Pancreas (tissue), 10 donors: ENCODE measurements around the gene FRRS1L. TPM values are rescaled to one million over a fixed set of nuclear protein-coding genes. Genes with fewer than 3 reads are reported as not detected.

Experiments
- ATAC-seq, 4 donors: fragments of 200-7000 bp; cut with Tn5 transposase; one replicate each; pipeline versions ENCODE4 v1.8.0 to v1.9.1; 2020; ENCODE audit warnings: mild to moderate bottlenecking in 4 of 4, moderate library complexity in 4 of 4
- DNase-seq, 6 donors: peaks; one replicate each; pipeline ENCODE4 v3.0.0-alpha.2; 2020
- FAIRE-seq: peaks from 2 replicates; lab custom pipeline; 2012; peaks lifted over from hg19 to GRCh38; lab: Jason Lieb, UNC
- H3K27ac ChIP-seq, 4 donors: fragments of 200-600 bp; sonication (generic); 1 replicate in 3 of 4; 2 replicates in 1 of 4; pipeline versions ENCODE4 v1.5.0 to v1.8.0; 2020
- H3K27me3 ChIP-seq, 4 donors: fragments of 200-600 bp; one replicate each; pipeline ENCODE4 v1.8.0; 2021
- H3K36me3 ChIP-seq, 3 donors: fragments of 200-600 bp; sonication (generic) in 1 of 3; one replicate each; pipeline versions ENCODE4 v1.5.0 to v1.8.0; 2020 to 2021
- H3K4me1 ChIP-seq, 3 donors: fragments of 200-600 bp; one replicate each; pipeline ENCODE4 v1.8.0; 2021
- H3K4me3 ChIP-seq, 4 donors: fragments of 200-600 bp; sonication (generic) in 2 of 4; one replicate each; pipeline versions ENCODE4 v1.5.0 to v1.8.0; 2020 to 2021
- H3K9me3 ChIP-seq, 4 donors: fragments of 200-600 bp; one replicate each; pipeline ENCODE4 v1.8.0; 2021
- CTCF ChIP-seq, 4 donors: fragments of 200-600 bp; sonication (generic) in 3 of 4; IDR thresholded peaks; one replicate each; pipeline versions ENCODE4 v1.5.0 to v1.8.0; 2021; ENCODE audit warnings: antibody characterized with exemption in 4 of 4
- WGBS, 2 donors: extraction: QIAGEN DNeasy Blood & Tissue Kit; methylation state at CpG; one replicate each; pipeline ENCODE4 v1.1.7; 2013; 5-methylcytosine and 5-hydroxymethylcytosine counted together
- intact Hi-C, 3 donors: fragments of 100-400 bp; cut with DNase I; formaldehyde crosslinking; loops; one replicate each; pipeline versions ENCODE4 v1.11.1 to v1.14.2; 2022
- polyA plus RNA-seq, 2 donors: library from polyadenylated mRNA; stranded (reverse); fragments of 200-250 nt; gene quantifications; one replicate each; pipeline ENCODE4 v1.2.3, GENCODE V29; 2013
- total RNA-seq, 6 donors: library from RNA; stranded (reverse); fragmentation: NEBNext Ultra II Directional in 4 of 6; extraction: Animal tissue kit (Norgen Biotek cat#: 25700) in 4 of 6; gene quantifications; one replicate each; pipeline versions ENCODE4 v1.2.1 to v1.2.4, GENCODE V29; 2021 to 2023
- donor health status: healthy with polysubstance abuse.
- donor health status: DM: no; HTN: no; CAD: no; lungs with moderate emphysema.
- donor health status: DM: no; HTN: no; CAD: no.
- donor health status: control.
- donor health status: control.
- donor health status: Bipolar disorder and iron deficiency.
- donor health status: DM: yes; HTN: yes; CAD: no.
- donor health status: DM: no; HTN: no; CAD: no.
- donor health status: DM: no; HTN: no; CAD: no.
- donor health status: DM: yes; HTN: yes; CAD: no.

Gene FRRS1L
- total and polyA plus RNA-seq, 8 donors, result 0.19 to 3.0 (median 0.80) TPM

GRCh38 chr9:109095321-109095720, 71.7 kb downstream of the FRRS1L start:
- 83 to 87% methylated on average over 3 of the region's 3 CpGs for WGBS, 2 donors
- FAIRE-seq (no peak), DNase-seq (no peak), ATAC-seq (no peak)
- peaks cover 44 to 51% (median 45%) of the 10 kb centered on the region in 3 donors for H3K4me1 ChIP-seq
- no peaks in the 10 kb centered on the region for H3K27me3 ChIP-seq
- H3K9me3 ChIP-seq, result no peaks in the 10 kb centered on the region
- H3K27ac ChIP-seq, result peak overlapping the region in 2 of 4 donors; percentile 1 to 30
- no peak for TF ChIP-seq CTCF (IDR thresholded peaks at IDR 0.05)
- no peak overlapping the region for H3K4me3 ChIP-seq
- H3K36me3 ChIP-seq, result peaks cover 0 to 4% (median 3%) of the 10 kb centered on the region in 3 donors
- intact Hi-C loops, result no loop called here

- DNase-seq, result no peak
- intact Hi-C loops, result no loop called here
- Histone ChIP-seq H3K9me3 (no peaks in the 10 kb centered on the region), H3K36me3 (peaks cover 0 to 15% (median 3%) of the 10 kb centered on the region in 3 donors), H3K27me3 (no peaks in the 10 kb centered on the region), H3K27ac (peak overlapping the region in 1 of 4 donors; percentile 30), H3K4me1 (peaks cover 35 to 44% (median 40%) of the 10 kb centered on the region in 3 donors), H3K4me3 (no peak overlapping the region)
- no peak for TF ChIP-seq CTCF (IDR thresholded peaks at IDR 0.05)
- FAIRE-seq, result no peak
- WGBS, 2 donors, result 27 to 31% methylated on average over 6 of the region's 6 CpGs
- ATAC-seq, result peak in 3 of 4 donors; percentile 11 to 47 (median 19)
These were observed 72.8 kb downstream of the FRRS1L start for GRCh38 chr9:109094268-109094667.

GRCh38 chr9:109092587-109092986, 74.5 kb downstream of the FRRS1L start:
- Histone ChIP-seq H3K27me3 (no peaks in the 10 kb centered on the region), H3K27ac (no peak overlapping the region), H3K4me3 (no peak overlapping the region), H3K36me3 (peaks cover 0 to 23% (median 3%) of the 10 kb centered on the region in 3 donors), H3K4me1 (peaks cover 18 to 27% (median 24%) of the 10 kb centered on the region in 3 donors), H3K9me3 (no peaks in the 10 kb centered on the region)
- intact Hi-C loops, result no loop called here
- TF ChIP-seq CTCF (IDR thresholded peaks at IDR 0.05), result no peak
- FAIRE-seq, result no peak
- WGBS, 2 donors, result 73 to 80% methylated on average over 1 of the region's 1 CpG
- ATAC-seq, result no peak
- no peak for DNase-seq

- TF ChIP-seq CTCF (IDR thresholded peaks at IDR 0.05), result no peak
- Histone ChIP-seq H3K4me3 (no peak overlapping the region), H3K27ac (no peak overlapping the region), H3K27me3 (no peaks in the 10 kb centered on the region), H3K9me3 (no peaks in the 10 kb centered on the region), H3K36me3 (peaks cover 0 to 28% (median 3%) of the 10 kb centered on the region in 3 donors), H3K4me1 (peaks cover 13 to 22% (median 19%) of the 10 kb centered on the region in 3 donors)
- no peak for FAIRE-seq
- intact Hi-C loops, result no loop called here
- ATAC-seq, result no peak
- DNase-seq, result no peak
These were observed 74.9 kb downstream of the FRRS1L start for GRCh38 chr9:109092051-109092580.

- intact Hi-C loops, result no loop called here
- no peak overlapping the region for H3K27ac ChIP-seq
- peaks cover 0 to 40% (median 3%) of the 10 kb centered on the region in 3 donors for H3K36me3 ChIP-seq
- FAIRE-seq, result no peak
- WGBS, 2 donors, result 96 to 97% methylated on average over 7 of the region's 7 CpGs
- no peaks in the 10 kb centered on the region for H3K27me3 ChIP-seq
- no peak for ATAC-seq
- no peaks in the 10 kb centered on the region for H3K9me3 ChIP-seq
- TF ChIP-seq CTCF (IDR thresholded peaks at IDR 0.05), result no peak
- no peak for DNase-seq
- H3K4me1 ChIP-seq, result no peaks in the 10 kb centered on the region
- H3K4me3 ChIP-seq, result no peak overlapping the region
These were observed 78.8 kb downstream of the FRRS1L start for GRCh38 chr9:109088221-109088620.
